Inferior parietal cortex (tissue), 1 donor: ENCODE data around the gene CSNK1G1.
"Not testable (repeated sequence)": the region's sequence is repeated elsewhere in the genome, so short reads cannot be mapped to it uniquely, and the experiment has no call there.

ENCODE experiments used
- DNase-seq: peaks from one replicate; pipeline ENCODE4 v3.0.0-alpha.2; 2016; ENCODE audit errors: extremely low spot score

CSNK1G1 gene

GRCh38 chr15:64287953-64288352, 68.0 kb downstream of the CSNK1G1 start:
- DNase-seq = no peak

- DNase-seq = no peak
Measured at GRCh38 chr15:64286473-64286872, 69.5 kb downstream of the CSNK1G1 start.

GRCh38 chr15:64285871-64286270, 70.1 kb downstream of the CSNK1G1 start:
- no peak for DNase-seq

- DNase-seq = no peak
Measured at GRCh38 chr15:64285150-64285549, 70.8 kb downstream of the CSNK1G1 start.

- DNase-seq = no peak
Measured at GRCh38 chr15:64284042-64284441, 71.9 kb downstream of the CSNK1G1 start.

- no peak for DNase-seq
Measured at GRCh38 chr15:64282701-64283100, 73.3 kb downstream of the CSNK1G1 start.

GRCh38 chr15:64279131-64279530, 76.8 kb downstream of the CSNK1G1 start:
- no peak for DNase-seq

- no peak for DNase-seq
Measured at GRCh38 chr15:64275934-64276333, 80.0 kb downstream of the CSNK1G1 start.

GRCh38 chr15:64274341-64274950, 81.5 kb downstream of the CSNK1G1 start:
- peak; percentile 59 for DNase-seq

GRCh38 chr15:64267331-64267973, 88.5 kb downstream of the CSNK1G1 start:
- DNase-seq = no peak

- not testable (repeated sequence) for DNase-seq
Measured at GRCh38 chr15:64265188-64265587, 90.8 kb downstream of the CSNK1G1 start.

- no peak for DNase-seq
Measured at GRCh38 chr15:64264502-64264901, 91.5 kb downstream of the CSNK1G1 start.

- DNase-seq = no peak
Measured at GRCh38 chr15:64263567-64263966, 92.4 kb downstream of the CSNK1G1 start.

- DNase-seq = no peak
Measured at GRCh38 chr15:64256051-64256450, 99.9 kb downstream of the CSNK1G1 start.

GRCh38 chr15:64251658-64252057, 104.3 kb downstream of the CSNK1G1 start:
- no peak for DNase-seq

- DNase-seq = no peak
Measured at GRCh38 chr15:64251121-64251520, 104.9 kb downstream of the CSNK1G1 start.

- no peak for DNase-seq
Measured at GRCh38 chr15:64249883-64250575, 105.9 kb downstream of the CSNK1G1 start.

- DNase-seq = no peak
Measured at GRCh38 chr15:64249406-64249805, 106.6 kb downstream of the CSNK1G1 start.

GRCh38 chr15:64247906-64248541, 107.9 kb downstream of the CSNK1G1 start:
- peak; percentile 49 for DNase-seq

GRCh38 chr15:64247535-64247905, 108.5 kb downstream of the CSNK1G1 start:
- DNase-seq = no peak

GRCh38 chr15:64246364-64247189, 109.4 kb downstream of the CSNK1G1 start:
- DNase-seq = peak; percentile 37

GRCh38 chr15:64245405-64245804, 110.6 kb downstream of the CSNK1G1 start:
- no peak for DNase-seq
